ENCODE results near the gene KLHL35.

- TF ChIP-seq, protein P1, sequence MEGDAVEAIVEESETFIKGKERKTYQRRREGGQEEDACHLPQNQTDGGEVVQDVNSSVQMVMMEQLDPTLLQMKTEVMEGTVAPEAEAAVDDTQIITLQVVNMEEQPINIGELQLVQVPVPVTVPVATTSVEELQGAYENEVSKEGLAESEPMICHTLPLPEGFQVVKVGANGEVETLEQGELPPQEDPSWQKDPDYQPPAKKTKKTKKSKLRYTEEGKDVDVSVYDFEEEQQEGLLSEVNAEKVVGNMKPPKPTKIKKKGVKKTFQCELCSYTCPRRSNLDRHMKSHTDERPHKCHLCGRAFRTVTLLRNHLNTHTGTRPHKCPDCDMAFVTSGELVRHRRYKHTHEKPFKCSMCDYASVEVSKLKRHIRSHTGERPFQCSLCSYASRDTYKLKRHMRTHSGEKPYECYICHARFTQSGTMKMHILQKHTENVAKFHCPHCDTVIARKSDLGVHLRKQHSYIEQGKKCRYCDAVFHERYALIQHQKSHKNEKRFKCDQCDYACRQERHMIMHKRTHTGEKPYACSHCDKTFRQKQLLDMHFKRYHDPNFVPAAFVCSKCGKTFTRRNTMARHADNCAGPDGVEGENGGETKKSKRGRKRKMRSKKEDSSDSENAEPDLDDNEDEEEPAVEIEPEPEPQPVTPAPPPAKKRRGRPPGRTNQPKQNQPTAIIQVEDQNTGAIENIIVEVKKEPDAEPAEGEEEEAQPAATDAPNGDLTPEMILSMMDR (IDR thresholded peaks at IDR 0.05; ENCODE audit: low read depth, low read length, poor library complexity, severe bottlenecking): no peak
- no peak for TF ChIP-seq EZH2phosphoT487 (IDR thresholded peaks at IDR 0.05; ENCODE audit: borderline replicate concordance, low read length)
Observed at GRCh38 chr11:75380716-75381420, 52.1 kb downstream of the KLHL35 start.
